Hypothalamus (tissue), 51 donors: ENCODE data around the gene PPFIA4.

Source experiments
- DNase-seq, 51 donors: peaks; one replicate each; lab custom pipeline; 2025; lab: John Stamatoyannopoulos, UW

PPFIA4 gene

GRCh38 chr1:203124011-203124410 lies 97.7 kb downstream of the PPFIA4 start:
- DNase-seq = no peak

GRCh38 chr1:203124546-203125317 lies 98.4 kb downstream of the PPFIA4 start:
- no peak for DNase-seq

- DNase-seq = peak in 1 of 51 donors; percentile 61
These were observed 100.0 kb downstream of the PPFIA4 start for GRCh38 chr1:203126151-203126865.

- peak in 1 of 51 donors; percentile 49 for DNase-seq
These were observed 100.8 kb downstream of the PPFIA4 start for GRCh38 chr1:203126866-203127665.

- DNase-seq = peak in 45 of 51 donors; percentile 28 to 89 (median 71)
These were observed 101.6 kb downstream of the PPFIA4 start, which contains the start of gene ADORA1 for GRCh38 chr1:203127666-203128430. ADORA1 (plus strand) TSS chr1:203127726; CDS start chr1:203128842, 1,116 bp downstream.

GRCh38 chr1:203128431-203128715 lies 102.1 kb downstream of the PPFIA4 start:
- no peak for DNase-seq
